ENCODE results near the gene PI4KB.

The PI4KB gene

GRCh38 chr1:151311011-151311410 is 16.2 kb downstream of the PI4KB start:
- DNase-seq = no peak

- DNase-seq = no peak
These were observed 17.3 kb downstream of the PI4KB start for GRCh38 chr1:151309811-151310323.

- DNase-seq = no peak
These were observed 32.3 kb downstream of the PI4KB start for GRCh38 chr1:151294742-151295462.

GRCh38 chr1:151293093-151293492 is 34.1 kb downstream of the PI4KB start:
- no peak for DNase-seq

- DNase-seq = no peak
These were observed 34.8 kb downstream of the PI4KB start for GRCh38 chr1:151292207-151293030.

- DNase-seq = no peak
These were observed 36.4 kb downstream of the PI4KB start for GRCh38 chr1:151290709-151291303.

- no peak for DNase-seq
These were observed 37.1 kb downstream of the PI4KB start for GRCh38 chr1:151289991-151290708.

GRCh38 chr1:151289080-151289935 is 37.9 kb downstream of the PI4KB start:
- DNase-seq = no peak

GRCh38 chr1:151288502-151288901 is 38.7 kb downstream of the PI4KB start:
- no peak for DNase-seq

GRCh38 chr1:151287767-151288500 is 39.3 kb downstream of the PI4KB start:
- no peak for DNase-seq

- no peak for DNase-seq
These were observed 39.9 kb downstream of the PI4KB start for GRCh38 chr1:151287341-151287699.

- DNase-seq = no peak
These were observed 40.4 kb downstream of the PI4KB start for GRCh38 chr1:151286619-151287340.

GRCh38 chr1:151284013-151284577 is 43.1 kb downstream of the PI4KB start:
- DNase-seq = no peak

- DNase-seq = peak in 1 of 3 experiments; percentile 67
These were observed 44.1 kb downstream of the PI4KB start for GRCh38 chr1:151282883-151283725.

- peak; percentile 99 to 100 (median 100) for DNase-seq
These were observed 45.0 kb downstream of the PI4KB start, which contains the start of gene ZNF687 for GRCh38 chr1:151281969-151282882. Gene ZNF687, plus strand, starts transcription at chr1:151282299. Its CDS starts 3,993 bp downstream, at chr1:151286292.

GRCh38 chr1:151281225-151281968 is 45.8 kb downstream of the PI4KB start:
- DNase-seq = peak; percentile 99 to 100 (median 99)

- no peak for DNase-seq
These were observed 50.0 kb downstream of the PI4KB start for GRCh38 chr1:151277249-151277648.

Data from NCI-H1417 (cell line).